Endothelial cell of umbilical vein (primary cell): ENCODE results near the gene PTPN23. TPM values are rescaled to one million over a fixed set of nuclear protein-coding genes. Genes with fewer than 3 reads are reported as not detected.

Experiments used
- BruUV-seq: library from RNA; stranded (reverse); fragments of 400-500 nt; replicated peaks from 2 replicates; lab custom pipeline; 2021; lab: Mats Ljungman, UMichigan
- CTCF ChIA-PET: fragments of 300-600, 350-600 bp; sonication (Branson Sonifier 250); formaldehyde crosslinking; loops from one replicate; lab custom pipeline; 2021; ENCODE audit warnings: antibody characterized with exemption, inconsistent platforms; lab: Charles Lee
- POLR2A ChIA-PET: fragments of 300-600, 350-600 bp; sonication (Branson Sonifier 250); formaldehyde crosslinking; loops from one replicate; lab custom pipeline; 2021; ENCODE audit warnings: antibody characterized with exemption, inconsistent platforms; lab: Charles Lee
- DNase-seq: peaks from one replicate; pipeline ENCODE4 v3.0.0-alpha.2; 2011; ENCODE audit warnings: low read depth, low spot score
- FAIRE-seq: peaks from 2 replicates; lab custom pipeline; 2011; peaks lifted over from hg19 to GRCh38; lab: Jason Lieb, UNC
- H2AFZ ChIP-seq: 2 replicates; pipeline ENCODE4 v1.6.0; 2012; ENCODE audit warnings: low read depth, low read length, control low read depth, inconsistent platforms
- H3K27ac ChIP-seq: 2 replicates; pipeline ENCODE4 v1.5.1; 2011; ENCODE audit warnings: low read depth, mild to moderate bottlenecking, control low read depth, low read length, moderate library complexity; ENCODE audit not compliant: insufficient read depth
- H3K27me3 ChIP-seq, 2 experiments: 2 replicates each; pipeline versions ENCODE4 v1.6.0 to v1.6.1; 2011; ENCODE audit warnings: low read length in 2 of 2, mixed read lengths in 1 of 2; ENCODE audit not compliant: control insufficient read depth in 2 of 2, insufficient read depth in 2 of 2
- H3K36me3 ChIP-seq, 2 experiments: 2 replicates in 1 of 2; 3 replicates in 1 of 2; pipeline ENCODE4 v1.5.1; 2011; ENCODE audit warnings: low read length in 2 of 2, mild to moderate bottlenecking in 1 of 2, moderate library complexity in 1 of 2; ENCODE audit not compliant: control insufficient read depth in 2 of 2, insufficient read depth in 2 of 2; ENCODE audit errors: extremely low read depth in 1 of 2
- H3K4me1 ChIP-seq: 3 replicates; pipeline ENCODE4 v1.5.1; 2011; ENCODE audit warnings: mild to moderate bottlenecking, low read length; ENCODE audit not compliant: control insufficient read depth, insufficient read depth; ENCODE audit errors: extremely low read depth
- H3K4me2 ChIP-seq: 2 replicates; pipeline ENCODE4 v1.6.1; 2011; ENCODE audit warnings: low read length, control low read depth, mixed read lengths; ENCODE audit not compliant: insufficient read depth
- H3K4me3 ChIP-seq, 3 experiments: fragments of 200-600 bp in 1 of 3; sonication (generic), shearing (Covaris generic) in 1 of 3; replicated peaks in 1 of 3; 2 replicates each; pipeline ENCODE4 v1.5.1; 2011 to 2016; ENCODE audit warnings: control low read depth in 3 of 3, low read length in 3 of 3, mild to moderate bottlenecking in 2 of 3, inconsistent platforms in 1 of 3, low read depth in 1 of 3, moderate library complexity in 1 of 3; ENCODE audit not compliant: insufficient read depth in 1 of 3
- H3K79me2 ChIP-seq: 2 replicates; pipeline ENCODE4 v1.6.0; 2012; ENCODE audit warnings: low read length, inconsistent platforms; ENCODE audit not compliant: control insufficient read depth, insufficient read depth
- H3K9ac ChIP-seq: replicated peaks from 2 replicates; pipeline ENCODE3; 2011; ENCODE audit warnings: low read length, control low read depth; ENCODE audit not compliant: insufficient read depth; ENCODE audit errors: extremely low read depth
- H3K9me1 ChIP-seq: replicated peaks from 3 replicates; pipeline ENCODE4 v1.6.0; 2011; ENCODE audit warnings: mild to moderate bottlenecking, low read length; ENCODE audit not compliant: control insufficient read depth, insufficient read depth; ENCODE audit errors: extremely low read depth
- H3K9me3 ChIP-seq: replicated peaks from 2 replicates; pipeline ENCODE4 v1.5.1; 2012; ENCODE audit warnings: low read length, inconsistent platforms; ENCODE audit not compliant: control insufficient read depth, insufficient read depth
- H4K20me1 ChIP-seq: replicated peaks from 2 replicates; pipeline ENCODE3; 2011; ENCODE audit warnings: mild to moderate bottlenecking, low read length; ENCODE audit not compliant: control insufficient read depth, insufficient read depth; ENCODE audit errors: extremely low read depth
- CTCF ChIP-seq, 2 donors: IDR thresholded peaks; 1 replicate in 1 of 2; 2 replicates in 1 of 2; pipeline ENCODE4 v1.5.1; 2011; ENCODE audit warnings: low read length in 2 of 2, mild to moderate bottlenecking in 2 of 2, moderate library complexity in 2 of 2, control low read depth in 1 of 2, inconsistent platforms in 1 of 2, low read depth in 1 of 2; ENCODE audit not compliant: insufficient read depth in 1 of 2; ENCODE audit errors: extremely low read depth in 1 of 2
- EZH2 ChIP-seq: IDR thresholded peaks from 2 replicates; pipeline ENCODE4 v1.6.1; 2012; ENCODE audit warnings: borderline replicate concordance, low read depth, mild to moderate bottlenecking, moderate library complexity, low read length, inconsistent platforms; ENCODE audit not compliant: severe bottlenecking
- FOS ChIP-seq: IDR thresholded peaks from 2 replicates; pipeline ENCODE4 v1.6.1; 2011; ENCODE audit warnings: mild to moderate bottlenecking, low read length, moderate library complexity, borderline replicate concordance; ENCODE audit not compliant: insufficient read depth
- GATA2 ChIP-seq: IDR thresholded peaks from 2 replicates; pipeline ENCODE4 v1.7.0; 2011; ENCODE audit warnings: low read depth, mild to moderate bottlenecking, moderate library complexity, mixed read lengths, low read length; ENCODE audit not compliant: insufficient read length, insufficient read depth
- JUN ChIP-seq: IDR thresholded peaks from 2 replicates; pipeline ENCODE4 v1.6.1; 2011; ENCODE audit warnings: borderline replicate concordance, low read depth; ENCODE audit not compliant: insufficient read length, insufficient read depth
- MAX ChIP-seq: IDR thresholded peaks from 2 replicates; pipeline ENCODE4 v1.6.1; 2011; ENCODE audit not compliant: insufficient read depth, insufficient read length
- MYC ChIP-seq: IDR thresholded peaks from one replicate; pipeline ENCODE4 v1.6.1; 2011; ENCODE audit warnings: mild to moderate bottlenecking, low read depth, low read length
- POLR2A ChIP-seq: IDR thresholded peaks from 2 replicates; pipeline ENCODE4 v1.6.1; 2012; ENCODE audit warnings: low read depth, mild to moderate bottlenecking, control low read depth, low read length
- POLR2AphosphoS5 ChIP-seq: IDR thresholded peaks from 2 replicates; pipeline ENCODE4 v1.6.1; 2012; ENCODE audit warnings: low read depth, mild to moderate bottlenecking, control low read depth, low read length, moderate library complexity; ENCODE audit not compliant: insufficient read depth
- dilution Hi-C: fragments of 300-500 bp; cut with MboI; formaldehyde crosslinking; loops from one replicate; pipeline ENCODE4 v1.15.0; 2019; ENCODE audit warnings: low sequenced_read_pairs; ENCODE audit not compliant: extremely low pct_ligation_motif_present
- intact Hi-C: fragments of 100-400 bp; cut with micrococcal nuclease; formaldehyde crosslinking; loops from one replicate; pipeline ENCODE4 v1.10.0; 2022
- polyA plus RNA-seq, 4 experiments: library from polyadenylated mRNA; depleted of rRNA in 3 of 4; stranded (reverse) in 3 of 4; unstranded in 1 of 4; fragments of >200 nt; gene quantifications; 2 replicates each; pipeline versions ENCODE4 v1.2.1 to v1.2.3, GENCODE V29; 2011 to 2012; ENCODE audit warnings: missing spikeins in 1 of 4
- total RNA-seq: library from RNA; stranded (reverse); gene quantifications from 2 replicates; pipeline ENCODE4 v1.2.3, GENCODE V29; 2021

PTPN23 gene
- total and polyA plus RNA-seq, 2 donors (not counting 3 experiments of a cell fraction or from before 2014, with no cell fraction given) = 8.5 to 63.5 TPM

GRCh38 chr3:47441796-47442551, 61.2 kb downstream of the PTPN23 start:
- TF ChIP-seq CTCF (IDR thresholded peaks at IDR 0.05; ENCODE audit: extremely low read depth in 1 of 2, insufficient read depth in 1 of 2, low read depth in 1 of 2, low read length in 2 of 2) (no peak), POLR2AphosphoS5 (no peak)
- dilution Hi-C loops = no loop called here

GRCh38 chr3:47443611-47443995, 62.8 kb downstream of the PTPN23 start:
- no peak for FAIRE-seq
- no peak for TF ChIP-seq POLR2A
- no peak for TF ChIP-seq POLR2AphosphoS5
- TF ChIP-seq CTCF (IDR thresholded peaks at IDR 0.05; ENCODE audit: extremely low read depth in 1 of 2, insufficient read depth in 1 of 2, low read depth in 1 of 2, low read length in 2 of 2) = no peak
- no peak for TF ChIP-seq FOS
- no peak for TF ChIP-seq EZH2
- no peak for TF ChIP-seq MYC
- no peak for TF ChIP-seq JUN
- TF ChIP-seq GATA2 = no peak
- no peak for TF ChIP-seq MAX
- no peak overlapping the region for H2AFZ ChIP-seq
- dilution Hi-C loops = no loop called here
- H3K4me3 ChIP-seq = no peak overlapping the region
- no peak overlapping the region for H3K4me2 ChIP-seq
- no peaks in the 10 kb centered on the region for H3K79me2 ChIP-seq
- no peaks in the 10 kb centered on the region for H4K20me1 ChIP-seq
- H3K9me1 ChIP-seq = no peaks in the 10 kb centered on the region
- no peak for DNase-seq
- no peaks in the 10 kb centered on the region for H3K9me3 ChIP-seq
- H3K27me3 ChIP-seq = no peaks in the 10 kb centered on the region
- intact Hi-C loops = loop anchor here (2.0 kb wide), 1 partner anchor 51 kb away; no protein-coding TSS in a partner anchor
- POLR2A ChIA-PET = no interaction called here
- CTCF ChIA-PET = interaction anchor here (1.0 to 1.1 kb wide), 2 partner anchors 22 to 32 kb away, joined by 3 to 5 read pairs; partner anchors contain the start of gene SCAP
- H3K36me3 ChIP-seq = peaks cover 0 to 2% of the 10 kb centered on the region in 2 experiments
- no TSS peak for BruUV-seq
- H3K4me1 ChIP-seq = no peaks in the 10 kb centered on the region
- H3K9ac ChIP-seq = no peak overlapping the region
- no peak overlapping the region for H3K27ac ChIP-seq

More at GRCh38 chr3:47441796-47442551, 61.2 kb downstream of the PTPN23 start:
- no peak overlapping the region for H3K27ac ChIP-seq
- peaks cover 0 to 2% of the 10 kb centered on the region in 2 experiments for H3K36me3 ChIP-seq
- H3K79me2 ChIP-seq = no peaks in the 10 kb centered on the region
- no peak for FAIRE-seq
- DNase-seq = no peak
- no peaks in the 10 kb centered on the region for H3K4me1 ChIP-seq
- no peaks in the 10 kb centered on the region for H3K9me3 ChIP-seq
- POLR2A ChIA-PET = interaction anchor here (0.7 to 0.8 kb wide), 2 partner anchors 61 to 341 kb away, joined by 3 to 7 read pairs; partner anchors contain the start of gene PTPN23
- H3K9ac ChIP-seq = no peak overlapping the region
- no peaks in the 10 kb centered on the region for H3K27me3 ChIP-seq
- H3K4me2 ChIP-seq = no peak overlapping the region
- CTCF ChIA-PET = interaction anchor here (0.7 to 1.8 kb wide), 2 partner anchors 34 to 157 kb away, joined by 3 to 6 read pairs; partner anchors contain the start of gene SCAP
- no TSS peak for BruUV-seq
- no peaks in the 10 kb centered on the region for H4K20me1 ChIP-seq
- no peak overlapping the region for H2AFZ ChIP-seq
- no peak overlapping the region for H3K4me3 ChIP-seq
- intact Hi-C loops = loop anchor here (2.0 kb wide), 1 partner anchor 49 kb away; no protein-coding TSS in a partner anchor
- no peaks in the 10 kb centered on the region for H3K9me1 ChIP-seq
